Measurements from ENCODE around the gene POLR2I.

DNA sequence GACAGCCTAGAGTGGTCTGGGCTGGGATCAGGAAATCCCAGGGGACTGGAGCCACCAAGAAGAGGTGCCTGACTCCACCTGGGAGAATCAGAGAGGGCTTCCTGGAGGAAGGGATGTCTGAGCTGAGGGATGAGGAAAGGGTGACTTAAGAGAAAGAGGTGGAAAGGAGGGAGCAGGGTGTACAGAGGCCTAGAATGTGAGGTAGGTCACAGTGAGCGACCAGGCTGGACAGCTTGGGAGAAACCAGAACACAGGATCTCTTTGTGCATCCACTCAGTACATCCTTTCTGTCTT lies 1.6 kb upstream of the POLR2I start:
- TF ChIP-seq, protein P1, sequence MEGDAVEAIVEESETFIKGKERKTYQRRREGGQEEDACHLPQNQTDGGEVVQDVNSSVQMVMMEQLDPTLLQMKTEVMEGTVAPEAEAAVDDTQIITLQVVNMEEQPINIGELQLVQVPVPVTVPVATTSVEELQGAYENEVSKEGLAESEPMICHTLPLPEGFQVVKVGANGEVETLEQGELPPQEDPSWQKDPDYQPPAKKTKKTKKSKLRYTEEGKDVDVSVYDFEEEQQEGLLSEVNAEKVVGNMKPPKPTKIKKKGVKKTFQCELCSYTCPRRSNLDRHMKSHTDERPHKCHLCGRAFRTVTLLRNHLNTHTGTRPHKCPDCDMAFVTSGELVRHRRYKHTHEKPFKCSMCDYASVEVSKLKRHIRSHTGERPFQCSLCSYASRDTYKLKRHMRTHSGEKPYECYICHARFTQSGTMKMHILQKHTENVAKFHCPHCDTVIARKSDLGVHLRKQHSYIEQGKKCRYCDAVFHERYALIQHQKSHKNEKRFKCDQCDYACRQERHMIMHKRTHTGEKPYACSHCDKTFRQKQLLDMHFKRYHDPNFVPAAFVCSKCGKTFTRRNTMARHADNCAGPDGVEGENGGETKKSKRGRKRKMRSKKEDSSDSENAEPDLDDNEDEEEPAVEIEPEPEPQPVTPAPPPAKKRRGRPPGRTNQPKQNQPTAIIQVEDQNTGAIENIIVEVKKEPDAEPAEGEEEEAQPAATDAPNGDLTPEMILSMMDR (IDR thresholded peaks at IDR 0.05): no peak
- TF ChIP-seq POLR2A (IDR thresholded peaks at IDR 0.05): no peak
